Fibroblast of mammary gland (primary cell): ENCODE measurements around the gene NR1I2.

Source experiments
- DNase-seq: peaks from one replicate; pipeline ENCODE4 v3.0.0-alpha.2; 2010; ENCODE audit warnings: low read depth
- H3K4me3 ChIP-seq: 2 replicates; pipeline ENCODE4 v1.5.1; 2011; ENCODE audit warnings: low read depth, mild to moderate bottlenecking, low read length, moderate library complexity; ENCODE audit not compliant: control insufficient read depth
- CTCF ChIP-seq: conservative IDR thresholded peaks from 2 replicates; pipeline ENCODE4 v1.5.1; 2011; ENCODE audit warnings: low read depth, low read length, inconsistent platforms; ENCODE audit not compliant: control insufficient read depth, insufficient read depth

The NR1I2 gene

DNA sequence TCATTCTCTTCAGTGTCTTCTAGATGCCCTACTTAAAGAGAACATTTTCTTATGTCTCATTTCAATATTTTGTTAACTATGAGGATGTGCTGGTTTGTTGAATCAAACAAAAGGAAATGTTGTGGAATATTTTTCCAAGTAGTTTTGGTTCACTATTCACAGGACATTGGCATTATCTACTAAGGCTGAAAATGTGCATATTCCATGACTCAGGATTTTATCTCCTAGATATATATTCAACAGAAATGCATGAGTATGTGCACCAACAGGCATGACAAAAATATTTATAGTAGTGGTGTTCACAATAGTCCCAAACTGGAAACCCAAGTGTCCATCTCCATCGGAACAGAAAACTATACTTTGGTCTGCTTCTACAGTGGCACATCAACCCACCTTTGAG lies 16.7 kb upstream of the NR1I2 start:
- H3K4me3 ChIP-seq, result no peak overlapping the region
- TF ChIP-seq CTCF, result no peak
- no peak for DNase-seq

DNA sequence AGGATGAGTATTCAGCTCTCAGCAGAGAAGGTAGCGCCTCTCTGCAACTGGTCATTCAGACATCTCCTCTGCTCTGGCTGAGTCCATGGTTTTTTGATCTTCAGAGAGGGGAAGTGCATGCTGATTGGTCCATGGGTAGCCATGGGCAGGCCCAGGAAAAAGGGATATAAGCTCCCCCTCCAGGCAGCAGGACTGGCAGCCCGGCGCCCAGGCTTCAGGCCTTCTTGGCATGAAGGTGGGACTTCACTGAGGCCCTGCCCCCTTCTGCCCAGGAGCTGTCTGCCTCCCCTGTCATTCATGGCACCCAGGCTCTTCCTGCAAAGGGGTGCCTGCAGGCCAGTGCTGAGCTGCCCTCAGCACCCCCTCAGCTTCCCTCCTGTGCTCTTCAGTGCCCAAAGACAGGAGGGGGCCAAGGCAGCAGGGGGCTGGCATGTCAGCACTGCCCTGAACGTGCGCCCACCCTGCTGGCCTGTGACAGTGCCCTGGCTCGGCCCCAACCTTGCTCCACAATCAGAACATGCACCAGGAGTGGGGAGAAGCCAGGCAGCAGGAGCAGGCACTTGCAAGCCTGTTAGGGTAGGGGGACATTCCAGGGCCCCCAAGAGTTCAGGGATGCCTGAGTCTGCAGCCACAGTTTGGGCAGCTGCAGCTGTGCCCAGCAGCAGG lies 13.8 kb upstream of the NR1I2 start:
- no peak overlapping the region for H3K4me3 ChIP-seq
- no peak for DNase-seq
- no peak for TF ChIP-seq CTCF

- H3K4me3 ChIP-seq, result no peak overlapping the region
- DNase-seq, result no peak
- no peak for TF ChIP-seq CTCF
These were observed 13.1 kb upstream of the NR1I2 start for GRCh38 chr3:119768668-119769393.

DNA sequence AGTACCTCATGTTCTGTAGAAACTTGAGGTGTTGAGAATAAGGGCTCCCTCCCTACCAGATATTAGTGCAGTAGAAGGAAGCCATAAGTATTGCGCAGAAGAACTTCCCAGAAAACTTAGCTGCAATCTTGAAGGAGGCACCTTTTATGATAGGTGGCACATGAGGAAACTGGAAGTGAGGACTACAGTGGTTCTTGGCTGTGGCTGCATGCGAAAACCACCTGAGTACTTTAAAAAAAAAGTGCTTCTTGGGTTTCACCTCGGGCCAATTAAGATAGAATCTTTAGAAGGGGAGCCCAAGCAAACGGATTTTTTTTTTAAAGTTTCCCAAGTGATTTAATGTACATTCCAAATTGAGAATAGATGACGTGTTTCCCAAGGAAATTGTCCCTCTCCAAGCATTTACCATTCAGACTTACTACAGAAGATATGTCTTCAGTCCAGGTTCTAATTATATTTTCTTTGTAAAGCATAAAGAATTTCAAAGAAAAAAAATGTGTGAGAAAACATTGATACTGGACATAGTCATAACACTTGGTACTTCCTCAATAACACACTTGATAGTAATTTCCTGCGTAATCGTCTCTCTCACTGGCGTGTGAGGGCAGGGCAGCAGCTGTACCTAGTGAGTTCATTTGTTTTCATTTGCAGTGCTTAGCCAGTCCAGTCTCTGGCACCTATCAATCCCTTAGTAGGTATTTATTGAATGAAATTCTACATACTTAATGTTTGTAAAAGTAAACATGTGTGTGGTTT lies 12.3 kb upstream of the NR1I2 start:
- DNase-seq, result no peak
- TF ChIP-seq CTCF, result no peak
- no peak overlapping the region for H3K4me3 ChIP-seq

DNA sequence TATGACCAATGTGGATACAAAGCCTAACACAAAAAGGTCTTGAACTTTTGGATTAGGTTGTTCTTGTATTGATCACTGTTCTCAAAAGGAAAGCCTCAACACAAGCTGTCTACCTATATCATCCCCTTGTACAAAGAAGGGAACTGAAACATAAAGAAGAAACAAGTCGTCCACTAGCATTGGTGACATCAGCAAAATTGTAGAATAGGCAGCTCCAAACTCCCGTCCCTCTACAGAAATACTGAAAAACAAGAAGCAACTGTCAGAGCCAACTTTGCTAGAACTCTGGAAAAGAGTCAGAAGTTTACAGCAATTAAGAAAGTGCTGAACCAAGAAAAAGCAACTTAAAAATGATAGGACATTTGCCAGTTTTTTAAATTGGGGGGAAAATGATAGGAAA lies 7.5 kb upstream of the NR1I2 start:
- TF ChIP-seq CTCF, result no peak
- no peak for DNase-seq
- no peak overlapping the region for H3K4me3 ChIP-seq

- DNase-seq, result no peak
- TF ChIP-seq CTCF, result no peak
- no peak overlapping the region for H3K4me3 ChIP-seq
These were observed 5.6 kb upstream of the NR1I2 start for GRCh38 chr3:119776304-119776703.
